HG03378 (cell line): ENCODE measurements around the gene NAP1L4.
"Not testable (repeated sequence)": the region's sequence is repeated elsewhere in the genome, so short reads cannot be mapped to it uniquely, and the experiment has no call there.

Source experiments
- ATAC-seq: cut with Tn5 transposase; IDR thresholded peaks from one replicate; pipeline ENCODE4 v1.9.1; 2021; ENCODE audit warnings: mild to moderate bottlenecking, moderate library complexity; ENCODE audit not compliant: unreplicated experiment

NAP1L4 gene

GRCh38 chr11:2911088-2911784 lies 80.9 kb downstream of the NAP1L4 start:
- no peak for ATAC-seq

- no peak for ATAC-seq
Measured at GRCh38 chr11:2910401-2910955, 81.7 kb downstream of the NAP1L4 start.

- no peak for ATAC-seq
Measured at GRCh38 chr11:2909133-2909902, 82.8 kb downstream of the NAP1L4 start.

GRCh38 chr11:2908130-2908529 lies 84.0 kb downstream of the NAP1L4 start:
- ATAC-seq, result no peak

- ATAC-seq, result not testable (repeated sequence)
Measured at GRCh38 chr11:2905299-2905698, 86.8 kb downstream of the NAP1L4 start.

GRCh38 chr11:2904153-2905052 lies 87.7 kb downstream of the NAP1L4 start:
- no peak for ATAC-seq

GRCh38 chr11:2903672-2904011 lies 88.5 kb downstream of the NAP1L4 start:
- ATAC-seq, result no peak

DNA sequence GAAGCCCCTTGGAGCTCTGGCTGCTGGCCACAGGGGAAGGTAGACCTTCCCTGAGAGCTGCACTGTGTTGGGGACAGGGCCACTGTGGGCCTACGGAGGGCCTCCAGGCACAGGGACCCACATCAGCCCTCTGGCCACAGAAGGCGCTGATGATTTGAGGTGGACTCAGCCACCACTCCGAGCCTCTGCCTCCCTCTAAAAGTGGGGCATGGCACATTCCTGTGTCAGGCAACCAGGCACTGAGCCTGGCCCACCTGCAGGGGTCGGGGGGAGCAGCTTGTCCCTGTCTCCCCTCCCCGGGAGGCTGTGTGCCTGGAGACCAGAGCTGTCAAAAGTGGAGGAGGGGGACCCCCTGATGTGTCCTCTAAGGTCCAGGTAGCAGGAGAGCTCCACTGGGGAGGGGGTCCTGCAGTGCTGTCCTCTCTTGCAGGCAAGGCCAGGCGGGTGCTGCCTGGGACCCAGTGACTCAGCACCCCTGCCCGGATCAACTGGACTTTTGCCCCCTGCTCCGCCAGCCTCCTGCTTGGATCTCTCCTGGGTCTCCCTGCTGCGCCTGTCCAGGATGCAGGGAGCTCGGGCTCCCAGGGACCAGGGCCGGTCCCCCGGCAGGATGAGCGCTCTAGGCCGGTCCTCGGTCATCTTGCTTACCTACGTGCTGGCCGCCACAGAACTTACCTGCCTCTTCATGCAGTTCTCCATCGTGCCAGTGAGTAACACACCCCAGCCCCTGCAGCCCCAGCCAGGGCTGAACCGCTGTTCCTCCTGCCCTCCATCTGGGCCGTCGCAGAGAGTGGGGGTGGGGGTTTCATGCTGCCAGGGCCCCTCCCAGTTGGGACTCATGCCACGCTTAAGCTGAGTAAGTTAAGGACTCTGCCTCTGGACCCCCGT lies 89.1 kb downstream of the NAP1L4 start:
- peak; percentile 10 for ATAC-seq

DNA sequence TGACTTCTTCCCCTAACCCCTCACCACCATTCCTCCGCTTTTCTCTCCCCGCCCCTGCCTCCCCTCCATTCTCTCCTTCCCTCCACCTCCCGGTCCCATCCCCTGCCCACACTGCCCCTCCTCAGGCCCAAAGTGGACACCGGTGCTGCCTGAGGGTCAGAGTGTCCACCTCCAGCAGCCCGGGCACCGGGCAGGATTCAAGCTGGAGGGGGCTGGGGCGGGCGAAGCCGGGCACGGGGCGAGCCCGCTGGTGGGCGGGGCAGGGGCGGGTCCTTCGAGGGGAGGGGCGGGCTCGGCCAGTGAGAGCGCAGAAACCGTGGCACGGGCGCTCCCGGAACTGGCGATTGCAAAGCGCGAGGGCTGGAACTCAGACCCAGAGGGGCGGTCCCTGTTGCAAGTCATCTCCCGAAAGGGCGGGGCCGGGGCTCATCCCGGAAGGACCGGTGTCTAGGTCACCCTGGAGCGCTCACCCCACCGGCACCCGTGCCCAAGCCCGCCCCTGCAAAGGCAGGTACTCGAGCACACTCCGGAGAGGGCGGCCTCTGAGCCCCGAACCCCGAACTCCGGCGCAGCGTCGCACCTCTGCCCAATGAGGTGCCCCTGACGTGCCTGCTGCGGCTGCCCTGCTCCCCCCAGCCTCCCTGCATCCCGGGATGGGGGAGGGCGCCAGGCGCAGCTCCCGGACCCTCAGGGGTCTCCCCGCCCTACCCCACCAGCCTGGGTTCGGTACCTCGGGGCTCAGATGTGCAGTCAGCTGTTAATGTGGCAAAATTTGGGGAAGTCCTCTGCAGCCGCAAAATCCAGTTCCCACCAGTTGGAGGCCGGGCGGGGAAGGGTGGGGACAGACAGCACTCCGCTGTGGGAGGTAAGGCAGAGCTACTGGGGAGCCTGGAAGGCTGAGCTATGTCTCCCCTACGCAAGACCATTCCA lies 90.0 kb downstream of the NAP1L4 start:
- ATAC-seq, result peak; percentile 86

GRCh38 chr11:2901196-2901796 lies 90.8 kb downstream of the NAP1L4 start:
- no peak for ATAC-seq

DNA sequence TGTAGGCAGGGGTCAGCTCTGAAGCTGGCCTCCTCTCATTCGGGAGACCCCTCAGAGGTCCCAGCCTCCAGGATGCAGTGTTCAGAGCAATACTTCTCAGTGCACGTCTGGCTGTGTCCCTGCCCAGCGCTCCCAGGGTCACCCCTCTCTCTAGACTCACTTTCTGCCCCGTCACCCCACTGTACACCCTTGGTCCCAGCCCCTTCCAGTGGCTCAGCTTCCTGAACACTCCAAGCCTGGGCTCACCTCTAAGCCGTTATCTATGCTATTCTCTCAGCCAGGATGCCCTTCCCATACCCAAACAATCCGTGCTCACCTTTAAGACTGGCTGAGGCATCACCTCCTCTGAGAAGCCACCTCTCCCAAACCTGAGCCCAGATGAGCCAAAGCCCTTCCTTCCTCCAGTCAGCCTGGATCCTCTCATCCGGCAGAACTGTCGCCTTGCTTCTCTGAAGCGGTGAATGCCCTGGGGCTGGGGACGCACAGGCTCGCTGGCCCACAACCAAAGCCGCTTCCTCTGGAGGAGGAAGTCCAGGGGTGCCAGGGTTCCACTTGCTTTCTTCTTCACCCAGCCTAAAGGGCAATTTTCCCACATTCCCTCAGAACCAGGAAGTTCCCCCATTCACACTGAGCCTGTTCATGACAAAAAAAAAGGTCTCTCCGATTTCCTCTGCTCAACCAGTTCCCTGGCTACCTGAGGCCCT lies 92.9 kb downstream of the NAP1L4 start:
- ATAC-seq, result no peak

DNA sequence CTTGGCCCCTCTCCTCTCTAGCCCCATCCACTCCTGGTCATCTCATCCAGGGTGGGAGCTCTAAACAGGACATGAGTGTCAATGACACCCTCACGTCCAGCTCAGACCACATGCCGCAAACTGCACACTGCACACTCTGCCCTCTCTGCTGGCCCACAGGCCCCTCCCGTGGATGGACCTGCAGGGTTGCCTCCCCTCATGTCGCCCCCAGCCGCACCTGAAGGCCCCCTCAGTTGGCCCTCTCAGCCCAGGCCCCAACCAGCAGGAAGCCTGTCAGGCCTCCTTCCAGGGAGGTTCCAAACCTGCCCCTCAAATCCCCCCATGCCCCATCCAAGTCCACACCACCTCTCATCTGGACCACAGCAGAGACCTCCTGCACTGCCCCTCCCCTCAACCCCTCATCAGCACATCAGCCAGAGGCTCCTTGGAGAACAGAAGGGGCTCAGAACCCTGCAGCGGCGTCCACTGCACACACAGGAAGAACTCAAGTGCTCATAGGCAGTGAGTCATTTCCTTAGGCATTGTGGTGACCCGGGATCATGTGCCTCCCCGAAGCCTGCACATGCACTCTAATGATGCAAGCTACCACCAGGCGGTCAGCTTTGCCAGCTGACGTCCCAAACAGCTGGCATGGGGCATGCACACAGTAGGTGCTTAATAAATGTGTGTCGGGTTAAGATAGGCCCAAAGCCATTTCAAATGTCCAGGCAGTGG lies 93.6 kb downstream of the NAP1L4 start:
- peak; percentile 45 for ATAC-seq

GRCh38 chr11:2897048-2897447 lies 95.1 kb downstream of the NAP1L4 start:
- no peak for ATAC-seq

DNA sequence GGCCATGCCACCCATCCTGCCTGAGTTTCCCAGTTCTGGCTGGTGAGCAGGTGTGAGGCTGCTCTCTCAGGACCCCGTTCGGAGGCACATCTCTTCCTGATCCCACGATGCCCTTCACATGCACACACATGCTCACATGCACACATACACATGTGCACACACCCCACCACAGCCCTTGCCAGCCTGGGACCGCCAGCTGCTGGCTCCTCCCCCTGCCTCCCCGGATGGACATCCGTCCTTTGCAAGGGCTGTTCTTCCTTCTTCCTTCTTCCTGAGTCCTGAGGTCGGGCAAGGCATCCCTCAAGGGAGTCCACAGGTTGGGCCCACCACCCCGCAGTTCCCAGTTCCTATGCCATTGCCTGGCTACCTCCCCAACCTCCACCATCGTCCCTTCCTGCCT lies 96.1 kb downstream of the NAP1L4 start:
- no peak for ATAC-seq
